GM21825 (cell line): ENCODE measurements around the gene ZNF335.
A peak's percentile ranks its signal among the peaks of the same experiment; 100 is the strongest.

Experiments used
- ATAC-seq: cut with Tn5 transposase; IDR thresholded peaks from one replicate; pipeline ENCODE4 v1.9.1; 2021; ENCODE audit warnings: mild to moderate bottlenecking, moderate library complexity; ENCODE audit not compliant: unreplicated experiment

Gene ZNF335

DNA sequence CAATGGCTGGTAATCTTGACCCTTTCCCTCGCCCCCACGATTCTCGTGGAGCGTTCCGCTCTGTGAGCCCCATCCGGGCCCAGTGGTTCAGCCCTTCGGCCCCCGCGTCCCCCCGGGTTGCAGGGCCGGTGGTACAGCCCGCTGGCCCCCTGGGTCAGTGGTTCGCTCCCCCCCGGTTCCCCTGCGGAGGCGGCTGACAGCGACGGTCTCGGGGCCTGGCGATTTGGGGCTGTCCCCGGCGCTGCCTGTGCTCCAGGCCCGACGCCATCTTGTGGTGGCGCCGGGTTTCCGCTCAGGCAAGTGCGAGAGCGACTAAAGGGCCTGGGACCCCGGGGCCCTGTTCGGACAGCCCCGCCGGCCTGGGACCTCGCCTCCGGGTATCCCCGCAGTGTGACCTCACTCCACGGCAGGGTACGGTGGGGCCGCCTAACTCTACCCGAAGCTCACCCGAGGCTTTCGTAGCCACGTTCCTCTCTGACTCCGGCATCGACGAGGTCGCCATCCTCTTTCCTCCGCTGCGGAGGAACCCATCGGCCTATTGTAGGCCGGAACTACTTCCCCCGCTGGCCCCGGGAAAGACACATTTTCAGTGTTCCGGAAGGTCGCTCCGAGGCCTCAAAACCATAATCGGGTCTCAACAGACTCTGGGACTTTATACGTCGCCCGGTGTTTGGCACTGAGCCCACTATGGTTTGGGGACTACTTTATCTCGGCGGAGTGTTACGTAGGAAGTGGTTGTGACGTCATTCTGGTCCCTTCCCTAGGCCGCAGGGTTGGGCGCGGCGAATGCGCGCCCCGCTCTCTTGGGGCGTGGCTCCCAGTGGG is at the start of gene ZNF335:
Gene ZNF335 (minus strand): TSS at position 529 of the 825 bp plus-strand sequence. CDS start 793 bp downstream, outside the sequence.
- ATAC-seq = peak; percentile 70

DNA sequence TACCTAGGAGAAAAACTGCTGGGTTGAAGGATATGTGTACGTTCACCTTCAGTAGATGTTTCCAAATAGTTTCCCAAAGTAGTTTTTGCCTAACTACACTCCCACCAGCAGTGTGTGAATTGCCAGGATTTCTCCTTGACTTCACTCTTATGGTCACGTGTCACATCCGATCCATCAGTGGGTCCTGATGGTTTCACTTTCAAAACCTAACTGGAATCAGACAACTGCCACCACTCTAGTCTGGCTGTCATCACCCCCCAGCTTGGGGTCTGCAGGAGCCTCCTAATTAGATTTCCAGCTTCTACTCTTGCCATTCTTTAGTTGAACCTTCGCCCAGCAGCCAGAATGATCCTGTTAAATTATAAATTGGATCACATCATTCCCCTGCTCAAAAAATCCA is 48.6 kb upstream of the ZNF335 start:
- ATAC-seq = no peak

DNA sequence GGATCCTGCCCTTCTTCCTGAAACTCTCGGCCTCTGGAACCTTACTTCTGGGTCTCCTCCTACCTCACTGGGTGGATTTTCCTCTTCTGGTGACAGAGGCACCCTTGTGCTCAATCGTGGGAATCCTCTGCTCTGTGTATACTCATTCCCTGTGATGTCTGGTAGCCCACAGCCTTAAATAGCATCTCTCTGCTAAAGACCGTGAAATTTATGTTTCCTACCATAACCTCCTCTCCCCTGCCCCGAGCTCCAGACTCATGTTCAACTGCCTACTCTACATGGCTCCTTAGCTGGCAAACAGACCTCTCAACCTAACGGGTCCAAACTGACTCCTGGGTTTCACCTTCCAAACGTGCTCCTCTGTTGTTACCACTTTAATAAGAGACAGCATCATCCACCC is 46.6 kb upstream of the ZNF335 start:
- ATAC-seq = no peak

DNA sequence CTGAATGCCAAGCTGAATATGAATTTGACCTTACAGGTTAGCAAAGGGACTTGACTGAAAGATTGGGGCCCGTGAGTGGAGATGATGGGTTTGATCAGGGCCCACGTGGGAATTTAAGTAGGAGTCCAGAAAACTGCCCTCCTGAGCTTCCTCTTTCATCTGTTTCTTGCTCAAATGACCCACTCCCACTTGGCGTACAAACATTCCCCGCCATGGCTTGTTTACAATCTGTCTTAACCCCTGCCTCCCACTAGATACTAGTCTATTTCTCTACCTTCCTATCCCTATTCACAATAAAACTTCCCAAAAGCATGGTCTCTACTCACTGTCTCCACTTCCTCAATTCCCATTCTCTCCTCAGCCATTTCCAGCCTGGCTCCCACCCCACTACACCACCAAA is 46.1 kb upstream of the ZNF335 start:
- ATAC-seq = no peak

GRCh38 chr20:46017272-46017671 is 45.3 kb upstream of the ZNF335 start:
- no peak for ATAC-seq

DNA sequence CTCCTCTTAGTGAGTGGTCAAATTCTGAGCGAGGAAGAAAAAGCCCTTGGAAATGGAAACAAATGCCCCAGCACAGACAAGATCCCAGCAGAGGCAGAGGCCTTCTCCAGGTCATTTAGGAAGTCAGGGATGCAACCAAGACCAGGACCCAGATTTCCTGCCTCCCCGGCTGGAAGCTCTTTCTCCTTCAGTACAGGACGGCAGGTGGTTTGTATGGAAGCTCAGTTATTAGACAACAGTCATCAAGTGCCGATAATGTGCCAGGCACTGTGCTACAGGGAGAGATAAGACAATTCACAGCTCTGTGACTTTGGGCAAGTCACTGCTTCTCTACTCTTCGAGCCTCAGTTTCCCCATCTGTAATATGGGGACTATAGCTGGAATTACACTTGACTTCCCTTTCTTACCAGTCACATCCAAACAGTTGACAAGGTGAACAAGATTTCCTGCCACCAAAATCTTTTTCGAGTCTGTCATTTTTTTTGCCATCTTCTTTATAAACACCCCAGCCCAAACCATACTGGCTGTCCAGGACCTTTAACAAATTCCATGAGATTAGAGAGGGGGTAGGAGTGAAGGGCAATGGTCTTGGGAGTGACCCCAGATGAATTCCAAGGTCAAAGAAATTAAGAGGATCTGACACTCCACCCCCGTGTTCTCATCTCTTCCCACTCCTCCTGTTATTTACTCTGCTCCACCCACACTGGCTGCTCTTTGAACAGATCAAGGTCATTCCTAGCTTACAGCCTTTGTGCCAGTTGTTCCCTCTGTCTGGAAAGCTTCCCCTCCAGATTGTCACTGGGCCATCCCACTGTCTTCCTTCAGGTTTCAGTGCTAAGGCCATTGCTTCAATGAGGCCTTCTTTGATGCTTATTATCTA is 42.8 kb upstream of the ZNF335 start:
- ATAC-seq = no peak

DNA sequence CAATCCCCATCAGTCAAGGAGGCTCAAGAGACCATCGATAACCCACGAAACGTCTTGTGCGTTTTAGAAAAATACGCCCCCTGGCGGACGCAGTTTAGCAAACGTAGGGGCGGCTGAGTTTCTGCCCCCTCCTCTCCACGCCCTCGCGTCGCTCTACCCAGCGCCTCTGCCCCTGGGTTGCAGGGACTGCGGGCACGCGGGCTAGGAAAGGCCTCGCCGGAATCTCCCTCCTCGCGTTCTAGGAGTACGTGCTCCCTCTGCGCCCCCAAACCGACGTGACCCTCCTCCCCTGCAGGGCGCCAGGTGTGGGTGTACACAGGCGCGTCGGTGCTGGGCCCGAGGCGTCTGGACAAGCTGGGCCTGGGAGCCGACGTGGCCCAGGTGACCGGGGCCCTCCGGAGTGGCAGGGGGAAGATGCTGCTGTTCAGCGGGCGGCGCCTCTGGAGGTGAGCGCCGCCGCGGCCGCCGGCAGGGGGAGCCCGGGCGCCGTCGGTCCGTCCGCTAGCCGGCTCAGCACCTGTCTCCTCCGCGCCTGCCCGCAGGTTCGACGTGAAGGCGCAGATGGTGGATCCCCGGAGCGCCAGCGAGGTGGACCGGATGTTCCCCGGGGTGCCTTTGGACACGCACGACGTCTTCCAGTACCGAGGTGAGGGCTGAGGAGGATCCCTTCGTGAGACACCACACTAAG is 42.0 kb upstream of the ZNF335 start:
- ATAC-seq = peak; percentile 66

- ATAC-seq = no peak
Observed at GRCh38 chr20:46013322-46013828, 41.4 kb upstream of the ZNF335 start.

GRCh38 chr20:46012921-46013320 is 40.9 kb upstream of the ZNF335 start:
- no peak for ATAC-seq

DNA sequence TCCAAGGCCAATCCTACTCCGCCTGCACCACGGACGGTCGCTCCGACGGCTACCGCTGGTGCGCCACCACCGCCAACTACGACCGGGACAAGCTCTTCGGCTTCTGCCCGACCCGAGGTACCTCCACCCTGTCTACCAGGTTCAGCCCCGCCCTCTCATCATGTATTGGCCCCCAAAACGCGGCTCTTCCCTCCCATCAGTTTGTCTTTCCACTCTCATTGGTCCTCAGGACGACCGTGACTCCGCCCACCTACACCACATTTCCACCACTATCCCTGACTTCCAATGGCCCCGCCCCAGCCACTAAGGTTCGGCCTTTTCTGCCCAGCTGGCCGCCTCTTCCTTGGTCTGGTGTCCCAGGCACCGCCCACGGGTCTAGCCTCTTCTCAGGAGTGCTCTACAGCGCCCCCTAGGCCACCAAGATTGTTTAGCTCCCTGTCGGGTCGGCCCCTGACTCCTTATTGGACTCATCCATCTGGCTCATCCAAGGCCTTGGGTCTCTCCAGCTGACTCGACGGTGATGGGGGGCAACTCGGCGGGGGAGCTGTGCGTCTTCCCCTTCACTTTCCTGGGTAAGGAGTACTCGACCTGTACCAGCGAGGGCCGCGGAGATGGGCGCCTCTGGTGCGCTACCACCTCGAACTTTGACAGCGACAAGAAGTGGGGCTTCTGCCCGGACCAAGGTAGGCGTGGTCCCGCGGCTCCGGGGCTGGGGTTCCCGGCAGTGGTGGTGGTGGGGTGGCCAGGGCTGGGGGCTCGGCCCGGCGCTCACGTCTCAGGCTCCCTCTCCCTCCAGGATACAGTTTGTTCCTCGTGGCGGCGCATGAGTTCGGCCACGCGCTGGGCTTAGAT is 39.9 kb upstream of the ZNF335 start:
- ATAC-seq = no peak

DNA sequence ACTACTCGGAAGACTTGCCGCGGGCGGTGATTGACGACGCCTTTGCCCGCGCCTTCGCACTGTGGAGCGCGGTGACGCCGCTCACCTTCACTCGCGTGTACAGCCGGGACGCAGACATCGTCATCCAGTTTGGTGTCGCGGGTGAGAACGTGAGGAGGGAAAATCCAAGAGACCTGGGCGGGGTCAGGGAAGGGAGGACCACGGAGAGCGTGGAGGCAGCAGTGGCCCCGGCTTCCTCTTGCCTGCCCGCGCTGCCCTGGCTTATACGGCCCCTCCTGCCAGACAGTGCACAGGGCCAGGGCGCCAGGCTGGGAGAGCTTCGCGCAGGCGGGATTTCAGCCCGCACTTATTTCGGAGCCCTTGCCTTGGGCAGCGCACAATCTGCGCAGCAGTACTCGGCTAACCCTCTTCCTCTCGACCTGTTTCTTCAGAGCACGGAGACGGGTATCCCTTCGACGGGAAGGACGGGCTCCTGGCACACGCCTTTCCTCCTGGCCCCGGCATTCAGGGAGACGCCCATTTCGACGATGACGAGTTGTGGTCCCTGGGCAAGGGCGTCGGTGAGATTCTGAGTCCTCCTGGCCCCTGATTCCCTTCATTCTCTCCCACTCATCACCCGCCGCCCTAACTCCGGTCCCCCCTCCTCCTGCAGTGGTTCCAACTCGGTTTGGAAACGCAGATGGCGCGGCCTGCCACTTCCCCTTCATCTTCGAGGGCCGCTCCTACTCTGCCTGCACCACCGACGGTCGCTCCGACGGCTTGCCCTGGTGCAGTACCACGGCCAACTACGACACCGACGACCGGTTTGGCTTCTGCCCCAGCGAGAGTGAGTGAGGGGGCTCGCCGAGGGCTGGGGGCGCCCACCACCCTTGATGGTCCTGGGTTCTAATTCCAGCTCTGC is 38.7 kb upstream of the ZNF335 start:
- ATAC-seq = no peak

DNA sequence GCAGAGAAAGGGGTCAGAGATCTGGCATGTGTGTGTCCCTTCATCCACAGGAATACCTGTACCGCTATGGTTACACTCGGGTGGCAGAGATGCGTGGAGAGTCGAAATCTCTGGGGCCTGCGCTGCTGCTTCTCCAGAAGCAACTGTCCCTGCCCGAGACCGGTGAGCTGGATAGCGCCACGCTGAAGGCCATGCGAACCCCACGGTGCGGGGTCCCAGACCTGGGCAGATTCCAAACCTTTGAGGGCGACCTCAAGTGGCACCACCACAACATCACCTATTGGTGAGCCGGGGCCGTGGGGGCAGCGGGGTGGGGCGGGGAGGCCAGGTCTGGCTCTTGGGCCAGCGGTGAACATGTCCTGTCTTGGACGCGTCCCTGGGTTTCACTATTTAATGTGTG is 37.8 kb upstream of the ZNF335 start:
- ATAC-seq = no peak

DNA sequence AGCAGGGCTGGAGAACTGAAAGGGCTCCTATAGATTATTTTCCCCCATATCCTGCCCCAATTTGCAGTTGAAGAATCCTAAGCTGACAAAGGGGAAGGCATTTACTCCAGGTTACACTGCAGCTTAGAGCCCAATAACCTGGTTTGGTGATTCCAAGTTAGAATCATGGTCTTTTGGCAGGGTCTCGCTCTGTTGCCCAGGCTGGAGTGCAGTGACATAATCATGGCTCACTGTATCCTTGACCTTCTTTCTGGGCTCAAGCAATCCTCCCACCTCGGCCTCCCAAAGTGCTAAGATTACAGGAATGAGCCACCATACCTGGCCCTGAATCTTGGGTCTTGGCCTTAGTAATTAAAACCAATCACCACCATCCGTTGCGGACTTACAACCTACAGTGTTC is 35.7 kb upstream of the ZNF335 start:
- ATAC-seq = no peak

DNA sequence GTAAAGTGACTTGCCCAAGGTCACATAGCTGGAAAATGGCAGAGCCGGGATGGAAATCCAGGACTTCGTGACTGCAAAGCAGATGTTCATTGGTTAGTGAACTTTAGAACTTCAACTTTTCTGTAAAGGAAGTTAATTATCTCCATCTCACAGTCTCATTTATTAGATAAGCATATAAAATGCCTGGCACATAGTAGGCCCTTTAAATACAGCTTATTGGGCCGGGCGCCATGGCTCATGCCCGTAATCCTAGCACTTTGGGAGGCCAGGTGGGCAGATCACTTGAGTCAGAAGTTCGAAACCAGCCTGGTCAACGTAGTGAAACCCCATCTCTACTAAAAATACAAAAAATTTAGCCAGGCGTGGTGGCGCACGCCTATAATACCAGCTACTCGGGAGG is 35.0 kb upstream of the ZNF335 start:
- no peak for ATAC-seq

DNA sequence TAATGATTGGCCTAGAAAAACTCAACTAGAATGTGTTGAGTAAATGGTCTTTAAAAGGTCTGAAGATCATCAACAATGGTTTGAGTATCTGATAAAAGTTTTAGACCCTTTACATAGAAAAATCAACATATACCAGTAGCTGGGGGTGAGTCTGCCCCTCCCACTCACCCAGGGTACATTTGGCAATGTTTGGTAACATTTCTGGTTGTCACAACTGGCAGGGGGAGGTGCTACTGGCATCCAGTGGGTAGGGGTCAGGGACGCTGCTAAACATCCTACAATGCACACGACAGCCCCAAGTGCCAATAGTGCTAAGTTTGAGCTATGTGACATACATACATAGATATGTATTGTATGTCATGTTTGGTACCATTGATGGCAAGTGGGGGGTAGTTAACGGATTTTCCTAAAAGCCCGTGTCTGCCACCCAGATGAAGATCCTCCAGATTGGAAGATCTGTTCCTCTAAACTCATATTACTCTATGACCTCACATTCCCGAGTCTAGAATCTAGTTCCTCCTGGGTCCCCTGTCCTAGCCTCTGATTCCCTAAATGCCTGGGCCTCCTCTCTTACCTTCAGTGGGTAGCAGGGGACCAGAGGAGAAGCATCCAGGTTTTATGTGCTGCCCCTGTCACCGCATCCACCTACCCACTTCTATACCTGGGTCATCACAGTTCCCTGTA is 34.2 kb upstream of the ZNF335 start:
- no peak for ATAC-seq

DNA sequence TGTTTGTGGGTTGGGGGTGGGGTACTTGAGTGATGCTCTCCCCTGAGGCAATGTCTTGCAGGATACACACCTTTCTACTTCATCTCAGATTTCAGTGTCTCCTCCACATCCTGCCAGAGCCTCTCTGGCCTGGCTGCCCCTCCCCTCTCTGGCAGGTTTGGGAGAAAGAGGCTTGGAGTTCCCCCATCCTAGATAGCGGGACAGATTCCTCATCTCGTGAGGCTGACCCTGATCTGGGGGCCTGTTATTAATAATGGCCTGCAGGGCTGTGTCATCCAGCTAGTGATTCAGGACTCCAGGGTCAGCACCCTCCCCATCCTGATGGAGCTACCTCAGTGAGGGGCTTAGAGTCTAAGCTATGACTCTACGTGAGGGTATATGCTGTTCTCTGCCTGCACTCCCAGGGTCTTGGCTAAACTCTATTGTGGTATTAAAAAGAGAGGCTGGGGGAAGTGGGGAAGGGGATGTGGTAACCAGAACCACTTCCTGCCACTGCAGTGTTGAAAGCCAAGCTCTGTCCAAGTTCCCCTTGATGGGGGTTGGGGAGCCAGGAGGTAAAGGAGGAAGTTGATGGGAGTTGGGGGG is 33.0 kb upstream of the ZNF335 start:
- no peak for ATAC-seq

- no peak for ATAC-seq
Observed at GRCh38 chr20:46004187-46004586, 32.2 kb upstream of the ZNF335 start.

DNA sequence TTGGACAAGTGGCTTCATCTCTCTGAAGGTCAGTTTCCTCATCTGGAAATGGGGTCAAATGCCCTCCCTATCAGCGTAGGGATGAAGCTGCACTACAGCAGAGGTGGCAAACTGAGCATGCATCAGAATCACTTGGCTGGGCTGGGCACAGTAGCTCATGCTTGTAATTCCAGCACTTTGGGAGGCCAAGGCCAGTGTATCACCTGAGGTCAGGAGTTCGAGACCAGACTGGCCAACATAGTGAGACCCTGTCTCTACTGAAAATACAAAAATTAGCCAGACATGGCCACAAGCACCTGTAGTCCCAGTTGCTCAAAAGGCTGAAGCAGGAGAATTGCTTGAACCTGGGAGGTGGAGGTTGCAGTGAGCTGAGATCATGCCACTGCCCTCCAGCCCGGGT is 30.0 kb upstream of the ZNF335 start:
- no peak for ATAC-seq
